HepG2 (cell line): ENCODE data around the gene PPOX. TPM values are rescaled to one million over a fixed set of nuclear protein-coding genes. Genes with fewer than 3 reads are reported as not detected.

Experiments
- EP300 ChIP-seq, 3 experiments: sonication (generic) in 1 of 3; formaldehyde crosslinking in 1 of 3; IDR thresholded peaks; 2 replicates each; pipeline versions ENCODE4 v1.5.1 to v1.6.1; 2011 to 2020; ENCODE audit warnings: low read depth in 2 of 3, low read length in 2 of 3, borderline replicate concordance in 1 of 3, improper control_type of control experiment in 1 of 3, mild to moderate bottlenecking in 1 of 3, missing genetic modification reagents in 1 of 3, moderate library complexity in 1 of 3
- FOXP1 ChIP-seq, 2 experiments: fragments of 450-650 bp in 1 of 2; IDR thresholded peaks; 2 replicates each; pipeline ENCODE4 v1.6.1; 2017 to 2018; ENCODE audit warnings: antibody characterized with exemption in 1 of 2
- GTF3A ChIP-seq: sonication (generic); formaldehyde crosslinking; conservative IDR thresholded peaks from 2 replicates; pipeline ENCODE4 v1.4.0; 2020; ENCODE audit warnings: mild to moderate bottlenecking, missing genetic modification reagents
- HDAC2 ChIP-seq: sonication (generic); formaldehyde crosslinking; IDR thresholded peaks from 2 replicates; pipeline ENCODE4 v1.4.0; 2020; ENCODE audit warnings: missing genetic modification reagents
- MED1 ChIP-seq: sonication (generic); formaldehyde crosslinking; IDR thresholded peaks from 2 replicates; pipeline ENCODE4 v1.4.0; 2020; ENCODE audit warnings: missing genetic modification reagents
- MLLT10 ChIP-seq: sonication (generic); formaldehyde crosslinking; IDR thresholded peaks from 2 replicates; pipeline ENCODE4 v1.4.0; 2020; ENCODE audit warnings: missing genetic modification reagents
- NFE2L1 ChIP-seq: sonication (generic); formaldehyde crosslinking; IDR thresholded peaks from 2 replicates; pipeline ENCODE4 v1.4.0; 2020; ENCODE audit warnings: missing genetic modification reagents, mild to moderate bottlenecking, borderline replicate concordance
- NR2C2 ChIP-seq: sonication (generic); formaldehyde crosslinking; IDR thresholded peaks from 2 replicates; pipeline ENCODE4 v1.4.0; 2020; ENCODE audit warnings: missing genetic modification reagents, mild to moderate bottlenecking, moderate library complexity, borderline replicate concordance
- PHF20 ChIP-seq: sonication (generic); formaldehyde crosslinking; IDR thresholded peaks from 2 replicates; pipeline ENCODE4 v1.5.0; 2020; ENCODE audit warnings: mild to moderate bottlenecking, missing genetic modification reagents
- SAP130 ChIP-seq: IDR thresholded peaks from 2 replicates; pipeline ENCODE4 v1.6.1; 2016; ENCODE audit warnings: low read depth
- SCMH1 ChIP-seq: sonication (generic); formaldehyde crosslinking; IDR thresholded peaks from 2 replicates; pipeline ENCODE4 v1.9.0; 2021; ENCODE audit warnings: missing genetic modification reagents, mild to moderate bottlenecking, borderline replicate concordance
- SKI ChIP-seq: fragments of 450-650 bp; IDR thresholded peaks from one replicate; pipeline ENCODE4 v1.6.1; 2018; ENCODE audit warnings: mild to moderate bottlenecking; ENCODE audit not compliant: partially characterized antibody
- SOX13 ChIP-seq, 3 experiments: fragments of 450-650 bp in 1 of 3; sonication (generic) in 1 of 3; formaldehyde crosslinking in 1 of 3; IDR thresholded peaks in 2 of 3; conservative IDR thresholded peaks in 1 of 3; 2 replicates each; pipeline versions ENCODE4 v1.5.0 to v1.6.1; 2016 to 2020; ENCODE audit warnings: antibody characterized with exemption in 1 of 3, mild to moderate bottlenecking in 1 of 3, missing compliant biosample characterization in 1 of 3, missing genetic modification reagents in 1 of 3, moderate library complexity in 1 of 3
- THAP11 ChIP-seq: IDR thresholded peaks from 2 replicates; pipeline ENCODE4 v1.6.1; 2016; ENCODE audit warnings: missing biosample characterization, missing genetic modification reagents
- ZMYM3 ChIP-seq: sonication (generic); formaldehyde crosslinking; IDR thresholded peaks from 2 replicates; pipeline ENCODE4 v1.5.1; 2020; ENCODE audit warnings: mild to moderate bottlenecking, missing genetic modification reagents
- ZNF160 ChIP-seq: sonication (generic); formaldehyde crosslinking; IDR thresholded peaks from 2 replicates; pipeline ENCODE4 v1.8.0; 2022; ENCODE audit warnings: mild to moderate bottlenecking, inconsistent platforms, missing genetic modification reagents
- ZNF367 ChIP-seq: sonication (generic); formaldehyde crosslinking; IDR thresholded peaks from 2 replicates; pipeline ENCODE4 v1.4.0; 2020; ENCODE audit warnings: missing genetic modification reagents, borderline replicate concordance
- ZNF749 ChIP-seq: sonication (generic); formaldehyde crosslinking; IDR thresholded peaks from 2 replicates; pipeline ENCODE4 v1.8.0; 2022; ENCODE audit warnings: mild to moderate bottlenecking, missing genetic modification reagents, moderate library complexity, borderline replicate concordance
- ZNF788 ChIP-seq: sonication (generic); formaldehyde crosslinking; IDR thresholded peaks from 2 replicates; pipeline ENCODE4 v1.5.0; 2020; ENCODE audit warnings: mild to moderate bottlenecking, missing genetic modification reagents, borderline replicate concordance
- polyA plus RNA-seq, 8 experiments: library from polyadenylated mRNA; depleted of rRNA in 3 of 8; stranded (reverse) in 7 of 8; unstranded in 1 of 8; fragments of >200 nt; fragmentation: Illumina TruSeq in 4 of 8; extraction: Trizol in 4 of 8; gene quantifications; 2 replicates each; pipeline versions ENCODE4 v1.2.1 to v1.2.3, GENCODE V29; 2011 to 2016; ENCODE audit warnings: low read depth in 4 of 8, missing spikeins in 1 of 8, mixed read lengths in 1 of 8; ENCODE audit not compliant: insufficient read depth in 1 of 8
- total RNA-seq, 5 experiments: library from RNA; depleted of rRNA; stranded (reverse); fragments of >200 nt; fragmentation: Illumina TruSeq; extraction: Trizol; gene quantifications; 2 replicates each; pipeline ENCODE4 v1.2.3, GENCODE V29; 2016; ENCODE audit warnings: low read depth in 1 of 5
- TF ChIP-seq, protein P1 (sequence below): IDR thresholded peaks from 2 replicates; pipeline ENCODE4 v1.6.1; 2016; ENCODE audit warnings: low read depth, control low read depth
- TF ChIP-seq, protein P2 (sequence below): IDR thresholded peaks from 2 replicates; pipeline ENCODE4 v1.6.1; 2016; ENCODE audit warnings: low read depth, borderline replicate concordance
- TF ChIP-seq, protein P3 (sequence below): sonication (generic); formaldehyde crosslinking; conservative IDR thresholded peaks from 2 replicates; pipeline ENCODE4 v1.8.1; 2023; ENCODE audit warnings: missing genetic modification reagents
- TF ChIP-seq, protein P4 (sequence below): sonication (generic); formaldehyde crosslinking; IDR thresholded peaks from 2 replicates; pipeline ENCODE4 v1.4.0; 2020; ENCODE audit warnings: low read depth, mild to moderate bottlenecking, missing genetic modification reagents

PPOX gene
- total and polyA plus RNA-seq, 2 of the 13 experiments (the other 11 are each of a cell fraction or from before 2014, with no cell fraction given) = 15.5 to 27.7 TPM

DNA sequence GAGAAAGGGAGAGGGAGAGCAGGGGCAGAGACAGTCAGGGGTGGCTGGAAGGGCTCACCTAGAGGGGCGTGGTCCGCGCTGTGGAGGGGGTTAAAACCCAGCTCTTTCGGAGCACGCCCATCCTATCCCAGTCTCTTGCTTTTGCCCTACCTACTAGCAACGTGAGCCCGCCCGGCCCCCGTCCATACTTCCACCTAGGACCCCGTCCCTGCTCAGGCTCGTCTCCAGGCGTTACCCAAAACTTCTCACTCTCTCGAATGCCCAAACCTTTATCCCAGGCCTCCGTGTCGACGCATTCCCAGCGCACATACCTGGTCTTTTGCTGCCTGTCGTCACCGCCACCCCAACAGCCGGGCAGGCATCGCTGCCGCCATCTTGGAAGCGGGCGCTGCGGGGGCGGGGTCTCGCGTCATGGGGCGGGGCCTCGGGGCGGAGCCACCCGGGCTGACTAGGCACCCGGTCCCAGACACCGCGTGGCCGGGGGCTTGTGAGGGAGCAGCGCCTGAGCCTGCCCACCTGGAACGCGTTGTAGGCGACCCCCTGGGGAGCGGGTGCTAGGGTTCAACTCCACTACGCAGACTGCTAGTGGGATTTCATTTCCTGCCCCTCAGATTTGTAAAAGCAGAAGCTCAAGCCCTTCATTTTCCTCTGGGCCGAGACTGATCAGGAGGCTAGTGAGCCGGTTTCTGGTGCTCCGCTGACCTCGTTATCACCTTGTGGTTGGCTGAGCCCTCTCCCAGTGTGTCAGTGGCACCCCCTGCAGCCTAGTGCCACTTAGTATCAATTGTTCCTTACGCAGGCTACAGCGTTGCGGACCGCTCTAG lies 11.1 kb downstream of the PPOX start, which contains the start of gene B4GALT3 (continued):
- TF ChIP-seq SCMH1 (CRISPR knock-in tag) (no peak), HDAC2 (peak; percentile 69; the same call in 1 of the 2 replicates), THAP11 (peak; percentile 74; the same call in 1 of the 2 replicates), GTF3A (CRISPR knock-in tag) (0 out of 2 replicates have a peak, but pooled peaks have one; percentile 85), FOXP1 (IDR thresholded peaks at IDR 0.05) (no peak), FOXP1 (CRISPR knock-in tag; IDR thresholded peaks at IDR 0.05) (0 out of 2 replicates have a peak, but pooled peaks have one; percentile 6), PHF20 (CRISPR knock-in tag) (peak; percentile 73), SAP130 (CRISPR knock-in tag) (peak; percentile 95), ZNF160 (peak; percentile 85), SOX13 (IDR thresholded peaks at IDR 0.05) (peak; percentile 12; the same call in 1 of the 2 replicates), SOX13 (CRISPR knock-in tag; conservative IDR thresholded peaks at IDR 0.05 in 1 of 2, IDR thresholded peaks at IDR 0.05 in 1 of 2) (peak in 1 of 2 experiments; percentile 35; a peak in 2 of 4 replicates), ZNF749 (CRISPR knock-in tag) (0 out of 2 replicates have a peak, but pooled peaks have one; percentile 52), ZNF367 (0 out of 2 replicates have a peak, but pooled peaks have one; percentile 63), ZMYM3 (CRISPR knock-in tag) (0 out of 2 replicates have a peak, but pooled peaks have one; percentile 9), SKI (peak; percentile 60), EP300 (IDR thresholded peaks at IDR 0.05; ENCODE audit: low read depth in 2 of 2, low read length in 2 of 2) (0 out of 4 replicates have a peak, but pooled peaks of 1 of the 2 experiments have one; percentile 3), EP300 (CRISPR knock-in tag; IDR thresholded peaks at IDR 0.05; ENCODE audit: borderline replicate concordance) (no peak), MED1 (CRISPR knock-in tag) (peak; percentile 66; the same call in 1 of the 2 replicates), ZNF788 (CRISPR knock-in tag) (no peak), MLLT10 (CRISPR knock-in tag) (no peak), NFE2L1 (no peak), NR2C2 (peak; percentile 78)
- TF ChIP-seq, protein P1, sequence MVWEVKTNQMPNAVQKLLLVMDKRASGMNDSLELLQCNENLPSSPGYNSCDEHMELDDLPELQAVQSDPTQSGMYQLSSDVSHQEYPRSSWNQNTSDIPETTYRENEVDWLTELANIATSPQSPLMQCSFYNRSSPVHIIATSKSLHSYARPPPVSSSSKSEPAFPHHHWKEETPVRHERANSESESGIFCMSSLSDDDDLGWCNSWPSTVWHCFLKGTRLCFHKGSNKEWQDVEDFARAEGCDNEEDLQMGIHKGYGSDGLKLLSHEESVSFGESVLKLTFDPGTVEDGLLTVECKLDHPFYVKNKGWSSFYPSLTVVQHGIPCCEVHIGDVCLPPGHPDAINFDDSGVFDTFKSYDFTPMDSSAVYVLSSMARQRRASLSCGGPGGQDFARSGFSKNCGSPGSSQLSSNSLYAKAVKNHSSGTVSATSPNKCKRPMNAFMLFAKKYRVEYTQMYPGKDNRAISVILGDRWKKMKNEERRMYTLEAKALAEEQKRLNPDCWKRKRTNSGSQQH (CRISPR knock-in tag) = peak; percentile 50; the same call in 1 of the 2 replicates
- TF ChIP-seq, protein P2, sequence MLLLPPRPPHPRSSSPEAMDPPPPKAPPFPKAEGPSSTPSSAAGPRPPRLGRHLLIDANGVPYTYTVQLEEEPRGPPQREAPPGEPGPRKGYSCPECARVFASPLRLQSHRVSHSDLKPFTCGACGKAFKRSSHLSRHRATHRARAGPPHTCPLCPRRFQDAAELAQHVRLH = peak; percentile 56; the same call in 1 of the 2 replicates
- TF ChIP-seq, protein P3, sequence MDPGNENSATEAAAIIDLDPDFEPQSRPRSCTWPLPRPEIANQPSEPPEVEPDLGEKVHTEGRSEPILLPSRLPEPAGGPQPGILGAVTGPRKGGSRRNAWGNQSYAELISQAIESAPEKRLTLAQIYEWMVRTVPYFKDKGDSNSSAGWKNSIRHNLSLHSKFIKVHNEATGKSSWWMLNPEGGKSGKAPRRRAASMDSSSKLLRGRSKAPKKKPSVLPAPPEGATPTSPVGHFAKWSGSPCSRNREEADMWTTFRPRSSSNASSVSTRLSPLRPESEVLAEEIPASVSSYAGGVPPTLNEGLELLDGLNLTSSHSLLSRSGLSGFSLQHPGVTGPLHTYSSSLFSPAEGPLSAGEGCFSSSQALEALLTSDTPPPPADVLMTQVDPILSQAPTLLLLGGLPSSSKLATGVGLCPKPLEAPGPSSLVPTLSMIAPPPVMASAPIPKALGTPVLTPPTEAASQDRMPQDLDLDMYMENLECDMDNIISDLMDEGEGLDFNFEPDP (CRISPR knock-in tag) = no peak
- TF ChIP-seq, protein P4, sequence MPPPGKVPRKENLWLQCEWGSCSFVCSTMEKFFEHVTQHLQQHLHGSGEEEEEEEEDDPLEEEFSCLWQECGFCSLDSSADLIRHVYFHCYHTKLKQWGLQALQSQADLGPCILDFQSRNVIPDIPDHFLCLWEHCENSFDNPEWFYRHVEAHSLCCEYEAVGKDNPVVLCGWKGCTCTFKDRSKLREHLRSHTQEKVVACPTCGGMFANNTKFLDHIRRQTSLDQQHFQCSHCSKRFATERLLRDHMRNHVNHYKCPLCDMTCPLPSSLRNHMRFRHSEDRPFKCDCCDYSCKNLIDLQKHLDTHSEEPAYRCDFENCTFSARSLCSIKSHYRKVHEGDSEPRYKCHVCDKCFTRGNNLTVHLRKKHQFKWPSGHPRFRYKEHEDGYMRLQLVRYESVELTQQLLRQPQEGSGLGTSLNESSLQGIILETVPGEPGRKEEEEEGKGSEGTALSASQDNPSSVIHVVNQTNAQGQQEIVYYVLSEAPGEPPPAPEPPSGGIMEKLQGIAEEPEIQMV (CRISPR knock-in tag) = peak; percentile 60; the same call in 1 of the 2 replicates
